Immature natural killer cell (primary cell): ENCODE measurements around the gene ITIH2. TPM values are rescaled to one million over a fixed set of nuclear protein-coding genes. Genes with fewer than 3 reads are reported as not detected.

Source experiments
- polyA plus RNA-seq, 3 donors: library from polyadenylated mRNA; unstranded; fragments of 300-500 nt; fragmentation: Illumina TruSeq; gene quantifications; one replicate each; pipeline ENCODE4 v1.2.3, GENCODE V29; 2021

ITIH2 gene
- polyA plus RNA-seq, 3 donors from 2014 or later = 0.13 TPM; not detected in 2

Other genes starting within 250 kb of the ITIH2 start
- not detected for gene ITIH5, start 36.4 kb upstream of the ITIH2 start, polyA plus RNA-seq
- gene KIN, start 84.7 kb downstream of the ITIH2 start, polyA plus RNA-seq = 10 to 100 TPM in 1 of 3 donors, 1 to 10 TPM in 2; 7.2 to 10.4 (median 8.9) TPM
- gene ATP5F1C, start 84.9 kb downstream of the ITIH2 start, polyA plus RNA-seq = 100 to 1,000 TPM; 377 to 560 (median 441) TPM
- 10 to 100 TPM in 1 of 3 donors, 1 to 10 TPM in 2; 3.5 to 13.2 (median 5.5) TPM for gene TAF3, start 115.2 kb downstream of the ITIH2 start, polyA plus RNA-seq